ENCODE data around the gene SNX6. TPM values are rescaled to one million over a fixed set of nuclear protein-coding genes. Genes with fewer than 3 reads are reported as not detected.

SNX6 gene
- total RNA-seq, 1 donor from 2014 or later: 83.9 TPM

DNA sequence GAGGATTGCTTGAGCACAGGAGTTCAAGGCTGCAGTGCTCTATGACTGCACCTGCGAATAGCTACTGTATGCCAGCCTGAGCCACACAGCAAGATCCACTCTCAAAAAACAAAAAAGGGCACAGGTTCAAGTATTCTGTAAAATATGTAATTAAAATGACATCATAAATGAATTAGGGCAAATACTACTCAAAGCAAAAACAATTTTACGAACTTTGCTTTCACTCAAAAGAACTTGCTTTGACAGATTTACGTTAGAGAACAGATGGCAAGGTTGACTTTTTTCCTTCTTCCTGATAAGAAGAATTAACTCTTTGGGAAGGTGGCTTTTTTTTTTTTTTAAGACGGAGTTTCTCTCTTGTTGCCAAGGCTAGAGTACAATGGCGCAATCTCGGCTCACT is 46.4 kb downstream of the SNX6 start:
- H3K9me3 Mint-ChIP-seq: no peaks in the 10 kb centered on the region
- no peak overlapping the region for H3K27ac Mint-ChIP-seq
- H3K36me3 Mint-ChIP-seq: peaks cover 25% of the 10 kb centered on the region
- no peaks in the 10 kb centered on the region for H3K4me1 Mint-ChIP-seq (ENCODE audit: unreplicated experiment)
- no peaks in the 10 kb centered on the region for H3K27me3 Mint-ChIP-seq
- H3K4me3 Mint-ChIP-seq: no peak overlapping the region
- DNase-seq (ENCODE audit: extremely low spot score, unreplicated experiment): no peak
- TF ChIP-seq, protein P1, sequence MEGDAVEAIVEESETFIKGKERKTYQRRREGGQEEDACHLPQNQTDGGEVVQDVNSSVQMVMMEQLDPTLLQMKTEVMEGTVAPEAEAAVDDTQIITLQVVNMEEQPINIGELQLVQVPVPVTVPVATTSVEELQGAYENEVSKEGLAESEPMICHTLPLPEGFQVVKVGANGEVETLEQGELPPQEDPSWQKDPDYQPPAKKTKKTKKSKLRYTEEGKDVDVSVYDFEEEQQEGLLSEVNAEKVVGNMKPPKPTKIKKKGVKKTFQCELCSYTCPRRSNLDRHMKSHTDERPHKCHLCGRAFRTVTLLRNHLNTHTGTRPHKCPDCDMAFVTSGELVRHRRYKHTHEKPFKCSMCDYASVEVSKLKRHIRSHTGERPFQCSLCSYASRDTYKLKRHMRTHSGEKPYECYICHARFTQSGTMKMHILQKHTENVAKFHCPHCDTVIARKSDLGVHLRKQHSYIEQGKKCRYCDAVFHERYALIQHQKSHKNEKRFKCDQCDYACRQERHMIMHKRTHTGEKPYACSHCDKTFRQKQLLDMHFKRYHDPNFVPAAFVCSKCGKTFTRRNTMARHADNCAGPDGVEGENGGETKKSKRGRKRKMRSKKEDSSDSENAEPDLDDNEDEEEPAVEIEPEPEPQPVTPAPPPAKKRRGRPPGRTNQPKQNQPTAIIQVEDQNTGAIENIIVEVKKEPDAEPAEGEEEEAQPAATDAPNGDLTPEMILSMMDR (conservative IDR thresholded peaks at IDR 0.05): no peak

- Mint-ChIP-seq H3K4me3 (no peak overlapping the region), H3K4me1 (ENCODE audit: unreplicated experiment) (no peaks in the 10 kb centered on the region), H3K27ac (no peak overlapping the region), H3K27me3 (no peaks in the 10 kb centered on the region), H3K36me3 (peaks cover 27% of the 10 kb centered on the region), H3K9me3 (no peaks in the 10 kb centered on the region)
- TF ChIP-seq, protein P1 (conservative IDR thresholded peaks at IDR 0.05): no peak
- no peak for DNase-seq (ENCODE audit: extremely low spot score, unreplicated experiment)
Measured at GRCh38 chr14:34582117-34582680, 47.7 kb downstream of the SNX6 start.

DNA sequence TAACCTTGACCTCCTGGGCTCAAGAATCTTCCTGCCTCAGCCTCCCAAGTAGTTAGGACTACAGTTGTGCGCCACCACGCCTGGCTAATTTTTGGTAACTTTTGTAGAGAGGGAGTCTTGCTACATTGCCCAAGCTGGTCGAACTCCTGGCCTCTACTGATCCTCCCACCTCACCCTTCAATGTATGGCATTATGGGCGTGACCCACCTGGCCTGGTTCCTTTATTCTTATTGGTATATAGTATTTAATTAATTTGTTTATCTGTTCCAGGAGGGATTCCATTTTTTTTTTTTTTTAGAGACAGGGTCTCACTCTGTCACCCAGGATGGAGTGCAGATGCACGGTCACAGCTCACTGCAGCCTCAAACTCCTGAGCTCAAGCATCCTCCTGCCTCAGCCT is 49.6 kb downstream of the SNX6 start:
- Mint-ChIP-seq H3K27ac (no peak overlapping the region), H3K9me3 (no peaks in the 10 kb centered on the region), H3K4me3 (no peak overlapping the region), H3K36me3 (peaks cover 27% of the 10 kb centered on the region), H3K27me3 (no peaks in the 10 kb centered on the region), H3K4me1 (ENCODE audit: unreplicated experiment) (no peaks in the 10 kb centered on the region)
- DNase-seq (ENCODE audit: extremely low spot score, unreplicated experiment): peak; percentile 16
- TF ChIP-seq, protein P1 (conservative IDR thresholded peaks at IDR 0.05): no peak

DNA sequence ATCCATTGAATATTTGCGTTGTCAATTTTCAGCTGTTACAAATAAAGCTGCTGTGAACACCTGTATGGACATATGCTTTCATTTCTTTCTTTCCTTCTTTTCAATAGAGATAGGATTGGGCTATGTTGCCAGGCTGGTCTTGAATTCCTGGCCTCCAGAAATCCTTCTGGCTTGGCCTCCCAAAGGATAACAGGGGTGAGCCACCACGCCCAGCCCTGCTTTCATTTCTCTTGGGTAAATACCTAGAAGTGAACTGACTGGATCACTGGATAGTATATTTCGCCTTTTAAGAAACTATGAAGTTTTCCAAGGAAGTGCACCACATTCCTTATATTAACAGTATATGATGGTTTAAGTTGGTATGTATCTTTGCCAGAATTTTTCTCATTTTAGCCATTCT is 58.2 kb downstream of the SNX6 start:
- TF ChIP-seq, protein P1 (conservative IDR thresholded peaks at IDR 0.05): no peak
- no peak for DNase-seq (ENCODE audit: extremely low spot score, unreplicated experiment)
- Mint-ChIP-seq H3K4me1 (ENCODE audit: unreplicated experiment) (no peaks in the 10 kb centered on the region), H3K36me3 (peaks cover 17% of the 10 kb centered on the region), H3K9me3 (no peaks in the 10 kb centered on the region), H3K27me3 (no peaks in the 10 kb centered on the region), H3K4me3 (no peak overlapping the region), H3K27ac (no peak overlapping the region)

DNA sequence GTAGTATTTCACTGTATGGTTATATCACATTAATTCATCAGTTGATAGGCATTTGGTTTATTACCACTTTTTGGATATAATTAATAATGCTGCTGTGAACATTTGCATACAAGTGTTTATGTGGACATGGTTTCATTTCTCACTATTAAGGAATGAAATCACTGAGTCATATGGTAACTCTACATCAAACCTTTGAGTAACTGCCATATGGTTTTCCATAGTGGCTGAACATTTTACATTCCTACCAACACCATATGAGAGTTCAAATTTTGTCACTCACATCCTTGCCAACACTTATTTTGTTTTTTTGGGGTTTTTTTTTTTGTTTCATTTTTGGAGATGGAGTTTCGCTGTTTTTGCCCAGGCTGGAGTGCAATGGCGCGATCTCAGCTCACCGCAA is 60.2 kb downstream of the SNX6 start:
- Mint-ChIP-seq H3K9me3 (no peaks in the 10 kb centered on the region), H3K4me1 (ENCODE audit: unreplicated experiment) (no peaks in the 10 kb centered on the region), H3K4me3 (no peak overlapping the region), H3K36me3 (peaks cover 12% of the 10 kb centered on the region), H3K27ac (no peak overlapping the region), H3K27me3 (no peaks in the 10 kb centered on the region)
- DNase-seq (ENCODE audit: extremely low spot score, unreplicated experiment): no peak
- TF ChIP-seq, protein P1 (conservative IDR thresholded peaks at IDR 0.05): no peak

GRCh38 chr14:34568803-34569202 is 61.1 kb downstream of the SNX6 start:
- Mint-ChIP-seq H3K36me3 (peaks cover 12% of the 10 kb centered on the region), H3K9me3 (no peaks in the 10 kb centered on the region), H3K4me1 (ENCODE audit: unreplicated experiment) (no peaks in the 10 kb centered on the region), H3K27me3 (no peaks in the 10 kb centered on the region), H3K4me3 (no peak overlapping the region), H3K27ac (no peak overlapping the region)
- no peak for DNase-seq (ENCODE audit: extremely low spot score, unreplicated experiment)
- TF ChIP-seq, protein P1 (conservative IDR thresholded peaks at IDR 0.05): no peak
